MM.1S (cell line): ENCODE measurements around the gene RALGDS.

Experiments
- DNase-seq: peaks from one replicate; pipeline ENCODE4 v3.0.0-alpha.2; 2015
- H2AFZ ChIP-seq: fragments of 300-600 bp; sonication (generic); 2 replicates; pipeline ENCODE4 v1.6.0; 2016; ENCODE audit warnings: antibody characterized with exemption, low read length
- H3F3A ChIP-seq: fragments of 300-600 bp; sonication (generic); 2 replicates; pipeline ENCODE4 v1.6.1; 2016; ENCODE audit warnings: mild to moderate bottlenecking, antibody characterized with exemption, low read length, moderate library complexity, mixed read lengths; ENCODE audit not compliant: insufficient read depth
- H3K27ac ChIP-seq: fragments of 300-600 bp; sonication (generic); 2 replicates; pipeline ENCODE4 v1.5.1; 2016; ENCODE audit warnings: mild to moderate bottlenecking, low read length
- H3K27me3 ChIP-seq: fragments of 300-600 bp; sonication (generic); replicated peaks from 2 replicates; pipeline ENCODE4 v1.6.0; 2016; ENCODE audit warnings: low read length; ENCODE audit not compliant: insufficient read depth
- H3K36me3 ChIP-seq: fragments of 300-600 bp; sonication (generic); replicated peaks from 2 replicates; pipeline ENCODE4 v1.6.1; 2016; ENCODE audit warnings: mild to moderate bottlenecking, low read length, mixed read lengths; ENCODE audit not compliant: insufficient read depth
- H3K4me1 ChIP-seq: fragments of 300-600 bp; sonication (generic); 2 replicates; pipeline ENCODE4 v1.6.1; 2016; ENCODE audit warnings: low read length, mixed read lengths
- H3K4me2 ChIP-seq: fragments of 300-600 bp; sonication (generic); 2 replicates; pipeline ENCODE4 v1.6.0; 2016; ENCODE audit warnings: low read depth, low read length
- H3K4me3 ChIP-seq: fragments of 300-600 bp; sonication (generic); 2 replicates; pipeline ENCODE4 v1.5.1; 2016; ENCODE audit warnings: low read length, mixed read lengths
- H3K79me2 ChIP-seq: fragments of 300-600 bp; sonication (generic); 2 replicates; pipeline ENCODE4 v1.6.1; 2016; ENCODE audit warnings: mixed run types, low read length, mixed read lengths
- H3K9ac ChIP-seq: fragments of 300-600 bp; sonication (generic); 2 replicates; pipeline ENCODE4 v1.6.1; 2016; ENCODE audit warnings: low read length, mixed read lengths
- H3K9me2 ChIP-seq: fragments of 300-600 bp; sonication (generic); replicated peaks from 2 replicates; pipeline ENCODE4 v1.6.1; 2016; ENCODE audit warnings: mild to moderate bottlenecking, low read length, mixed read lengths; ENCODE audit not compliant: insufficient read depth
- H3K9me3 ChIP-seq: fragments of 300-600 bp; sonication (generic); replicated peaks from 2 replicates; pipeline ENCODE4 v1.6.1; 2016; ENCODE audit warnings: mild to moderate bottlenecking, low read length, mixed read lengths; ENCODE audit not compliant: insufficient read depth
- H4K20me1 ChIP-seq: fragments of 300-600 bp; sonication (generic); 2 replicates; pipeline ENCODE4 v1.6.1; 2016; ENCODE audit warnings: mild to moderate bottlenecking, low read length, moderate library complexity, mixed read lengths; ENCODE audit not compliant: insufficient read depth
- EZH2 ChIP-seq: fragments of 300-600 bp; sonication (generic); optimal IDR thresholded peaks from 2 replicates; pipeline ENCODE3; 2017; ENCODE audit warnings: low read depth, mild to moderate bottlenecking, antibody characterized with exemption, low read length, mixed read lengths
- EZH2phosphoT487 ChIP-seq: fragments of 300-600 bp; sonication (generic); IDR thresholded peaks from 2 replicates; pipeline ENCODE4 v1.6.1; 2018; ENCODE audit warnings: antibody characterized with exemption, low read length
- TF ChIP-seq, protein P1 (sequence below): fragments of 300-600 bp; sonication (generic); IDR thresholded peaks from 2 replicates; pipeline ENCODE4 v1.5.1; 2016; ENCODE audit warnings: antibody characterized with exemption, low read length, mixed read lengths

Gene RALGDS

DNA sequence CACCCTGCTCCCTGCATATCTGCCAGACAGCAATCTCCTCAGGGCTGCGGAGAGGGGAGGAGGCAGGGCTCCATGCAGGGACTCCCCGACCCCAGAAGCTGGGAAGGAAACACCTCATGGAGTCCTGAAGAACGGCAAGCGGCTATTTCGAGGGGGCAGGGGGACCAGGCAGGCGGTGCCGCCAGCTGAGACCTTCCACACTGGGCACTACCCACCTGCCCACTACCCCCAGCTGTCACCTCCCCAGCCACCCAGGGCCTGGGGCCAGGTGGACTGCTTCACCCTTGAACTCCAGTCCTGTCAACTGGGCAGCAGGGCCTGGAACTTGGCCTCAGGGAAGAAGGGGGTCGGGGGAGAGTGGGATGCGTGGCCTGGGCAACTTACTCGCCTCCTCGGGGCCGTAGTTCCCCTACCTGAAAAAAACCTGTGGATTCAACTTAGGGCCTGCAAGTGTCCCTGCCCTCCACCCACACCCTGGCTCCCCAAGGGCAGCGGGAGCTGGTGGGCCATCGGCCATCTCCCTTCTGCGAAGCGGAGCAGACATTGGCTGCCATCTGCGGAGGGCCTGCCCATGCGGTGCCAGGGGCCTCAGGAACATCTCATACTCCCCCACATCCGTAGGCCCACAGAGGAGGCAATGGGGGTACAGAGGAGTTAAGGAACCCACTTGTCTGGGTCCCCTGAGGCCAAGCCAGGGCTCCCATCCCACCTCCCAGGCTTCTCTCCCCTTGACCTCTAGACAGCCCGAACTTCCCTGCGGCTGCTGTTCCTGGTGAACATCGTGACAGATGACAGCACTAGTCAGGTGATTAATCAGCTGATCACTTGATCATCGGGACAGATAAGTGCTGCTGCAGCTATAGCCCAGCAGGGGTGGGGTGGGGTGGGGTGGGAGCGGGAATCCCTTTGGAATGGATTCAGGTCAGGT is 18.5 kb upstream of the RALGDS start:
- DNase-seq = no peak
- Histone ChIP-seq H3K36me3 (no peaks in the 10 kb centered on the region), H4K20me1 (no peaks in the 10 kb centered on the region), H3K27me3 (no peaks in the 10 kb centered on the region), H3F3A (peaks cover 6% of the 10 kb centered on the region; the same call in 1 of the 2 replicates), H3K27ac (no peak overlapping the region), H3K4me2 (no peak overlapping the region), H3K9me3 (no peaks in the 10 kb centered on the region), H3K4me3 (no peak overlapping the region), H3K9me2 (no peaks in the 10 kb centered on the region), H3K9ac (no peak overlapping the region), H3K79me2 (peaks cover 46% of the 10 kb centered on the region), H3K4me1 (no peaks in the 10 kb centered on the region), H2AFZ (no peak overlapping the region)
- no peak for TF ChIP-seq EZH2
- no peak for TF ChIP-seq EZH2phosphoT487
- TF ChIP-seq, protein P1, sequence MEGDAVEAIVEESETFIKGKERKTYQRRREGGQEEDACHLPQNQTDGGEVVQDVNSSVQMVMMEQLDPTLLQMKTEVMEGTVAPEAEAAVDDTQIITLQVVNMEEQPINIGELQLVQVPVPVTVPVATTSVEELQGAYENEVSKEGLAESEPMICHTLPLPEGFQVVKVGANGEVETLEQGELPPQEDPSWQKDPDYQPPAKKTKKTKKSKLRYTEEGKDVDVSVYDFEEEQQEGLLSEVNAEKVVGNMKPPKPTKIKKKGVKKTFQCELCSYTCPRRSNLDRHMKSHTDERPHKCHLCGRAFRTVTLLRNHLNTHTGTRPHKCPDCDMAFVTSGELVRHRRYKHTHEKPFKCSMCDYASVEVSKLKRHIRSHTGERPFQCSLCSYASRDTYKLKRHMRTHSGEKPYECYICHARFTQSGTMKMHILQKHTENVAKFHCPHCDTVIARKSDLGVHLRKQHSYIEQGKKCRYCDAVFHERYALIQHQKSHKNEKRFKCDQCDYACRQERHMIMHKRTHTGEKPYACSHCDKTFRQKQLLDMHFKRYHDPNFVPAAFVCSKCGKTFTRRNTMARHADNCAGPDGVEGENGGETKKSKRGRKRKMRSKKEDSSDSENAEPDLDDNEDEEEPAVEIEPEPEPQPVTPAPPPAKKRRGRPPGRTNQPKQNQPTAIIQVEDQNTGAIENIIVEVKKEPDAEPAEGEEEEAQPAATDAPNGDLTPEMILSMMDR = no peak

GRCh38 chr9:133137451-133138231 is 16.6 kb upstream of the RALGDS start:
- Histone ChIP-seq H3K9me3 (no peaks in the 10 kb centered on the region), H3K9me2 (no peaks in the 10 kb centered on the region), H3K27me3 (no peaks in the 10 kb centered on the region), H2AFZ (no peak overlapping the region), H3K4me1 (no peaks in the 10 kb centered on the region; the same call in none of the 2 replicates), H3K4me2 (no peak overlapping the region), H3K36me3 (no peaks in the 10 kb centered on the region), H3K27ac (no peak overlapping the region), H4K20me1 (no peaks in the 10 kb centered on the region), H3K79me2 (peaks cover 49% of the 10 kb centered on the region), H3K4me3 (no peak overlapping the region), H3F3A (no peaks in the 10 kb centered on the region), H3K9ac (no peak overlapping the region)
- TF ChIP-seq EZH2 (no peak), EZH2phosphoT487 (no peak)
- TF ChIP-seq, protein P1 = no peak
- no peak for DNase-seq

- Histone ChIP-seq H3K9me2 (no peaks in the 10 kb centered on the region), H3K27me3 (no peaks in the 10 kb centered on the region), H3K79me2 (peaks cover 34% of the 10 kb centered on the region), H3K4me2 (no peak overlapping the region), H3K9me3 (no peaks in the 10 kb centered on the region), H3K27ac (no peak overlapping the region), H2AFZ (no peak overlapping the region), H3K4me3 (no peak overlapping the region), H3K36me3 (no peaks in the 10 kb centered on the region), H3F3A (no peaks in the 10 kb centered on the region), H3K4me1 (no peaks in the 10 kb centered on the region; the same call in none of the 2 replicates), H4K20me1 (no peaks in the 10 kb centered on the region), H3K9ac (no peak overlapping the region)
- TF ChIP-seq, protein P1 = no peak
- TF ChIP-seq EZH2phosphoT487 = no peak
- no peak for TF ChIP-seq EZH2
- DNase-seq = no peak
Measured at GRCh38 chr9:133135146-133135745, 14.2 kb upstream of the RALGDS start.
